WTC11 (cell line): ENCODE data around the gene CYP4F22. TPM values are rescaled to one million over a fixed set of nuclear protein-coding genes. Genes with fewer than 3 reads are reported as not detected.
A peak's percentile ranks its signal among the peaks of the same experiment; 100 is the strongest.

Source experiments
- ATAC-seq: fragments of 200-7000 bp; cut with Tn5 transposase; 2 replicates; pipeline ENCODE4 v1.10.0; 2021; ENCODE audit warnings: mild to moderate bottlenecking, moderate library complexity
- CTCF ChIA-PET: fragments of 300-600 bp; sonication (Branson Sonifier 250); formaldehyde crosslinking; loops from one replicate; lab custom pipeline; 2021; ENCODE audit warnings: antibody characterized with exemption; lab: Charles Lee
- POLR2A ChIA-PET: fragments of 350-600 bp; sonication (Branson Sonifier 250); formaldehyde crosslinking; loops from one replicate; lab custom pipeline; 2021; ENCODE audit warnings: antibody characterized with exemption; lab: Charles Lee
- DNase-seq: peaks from one replicate; pipeline ENCODE4 v3.0.0; 2021; ENCODE audit warnings: low spot score
- H3K27ac Mint-ChIP-seq: 2 replicates; pipeline ENCODE4 v1.8.0; 2021; ENCODE audit warnings: mixed read lengths
- H3K27me3 Mint-ChIP-seq: 2 replicates; pipeline ENCODE4 v1.8.0; 2021; ENCODE audit warnings: low read depth, mild to moderate bottlenecking, moderate library complexity, mixed read lengths
- H3K36me3 Mint-ChIP-seq: 2 replicates; pipeline ENCODE4 v1.8.0; 2021; ENCODE audit warnings: mixed read lengths
- H3K4me1 Mint-ChIP-seq: 2 replicates; pipeline ENCODE4 v1.8.0; 2022; ENCODE audit warnings: mixed read lengths
- H3K4me3 Mint-ChIP-seq: 2 replicates; pipeline ENCODE4 v1.8.0; 2021; ENCODE audit warnings: mild to moderate bottlenecking, moderate library complexity, mixed read lengths
- H3K9me3 Mint-ChIP-seq: 2 replicates; pipeline ENCODE4 v1.8.0; 2021; ENCODE audit warnings: mixed read lengths
- ATF1 ChIP-seq: sonication (generic); formaldehyde crosslinking; IDR thresholded peaks from 2 replicates; pipeline ENCODE4 v1.8.1; 2023; ENCODE audit warnings: mild to moderate bottlenecking, moderate library complexity, missing genetic modification reagents
- ATF6 ChIP-seq: sonication (generic); formaldehyde crosslinking; IDR thresholded peaks from 2 replicates; pipeline ENCODE4 v1.8.1; 2023; ENCODE audit warnings: mild to moderate bottlenecking, missing genetic modification reagents
- ETV6 ChIP-seq: sonication (generic); formaldehyde crosslinking; IDR thresholded peaks from 2 replicates; pipeline ENCODE4 v1.8.1; 2022; ENCODE audit warnings: mild to moderate bottlenecking, missing genetic modification reagents
- FOXK1 ChIP-seq: sonication (generic); formaldehyde crosslinking; IDR thresholded peaks from 2 replicates; pipeline ENCODE4 v1.8.0; 2022; ENCODE audit warnings: mild to moderate bottlenecking, moderate library complexity, missing genetic modification reagents
- GABPB1 ChIP-seq: sonication (generic); formaldehyde crosslinking; IDR thresholded peaks from 2 replicates; pipeline ENCODE4 v1.8.1; 2023; ENCODE audit warnings: mild to moderate bottlenecking, missing genetic modification reagents
- HMGA2 ChIP-seq: fragments of 250-450 bp; sonication (Bioruptor Pico); IDR thresholded peaks from 2 replicates; pipeline ENCODE4 v1.4.0; 2021; ENCODE audit warnings: mild to moderate bottlenecking, moderate library complexity
- KAT7 ChIP-seq: sonication (generic); formaldehyde crosslinking; IDR thresholded peaks from 2 replicates; pipeline ENCODE4 v1.8.1; 2023; ENCODE audit warnings: missing genetic modification reagents, mild to moderate bottlenecking, borderline replicate concordance
- NFE2L1 ChIP-seq: sonication (generic); formaldehyde crosslinking; IDR thresholded peaks from 2 replicates; pipeline ENCODE4 v1.8.1; 2023; ENCODE audit warnings: missing genetic modification reagents
- NR1H2 ChIP-seq: sonication (generic); formaldehyde crosslinking; IDR thresholded peaks from 2 replicates; pipeline ENCODE4 v1.9.0; 2021; ENCODE audit warnings: mild to moderate bottlenecking, moderate library complexity, missing genetic modification reagents
- OVOL2 ChIP-seq: fragments of 250-450 bp; sonication (Bioruptor Pico); IDR thresholded peaks from 2 replicates; pipeline ENCODE4 v1.9.0; 2021; ENCODE audit warnings: mild to moderate bottlenecking, borderline replicate concordance
- PRDM15 ChIP-seq: sonication (generic); formaldehyde crosslinking; IDR thresholded peaks from 2 replicates; pipeline ENCODE4 v1.8.0; 2022; ENCODE audit warnings: missing genetic modification reagents
- PREB ChIP-seq: sonication (generic); formaldehyde crosslinking; IDR thresholded peaks from 2 replicates; pipeline ENCODE4 v1.8.1; 2022; ENCODE audit warnings: mild to moderate bottlenecking, missing genetic modification reagents, moderate library complexity, borderline replicate concordance
- SOX15 ChIP-seq: fragments of 250-450 bp; sonication (Bioruptor Pico); IDR thresholded peaks from 2 replicates; pipeline ENCODE4 v1.9.0; 2021; ENCODE audit warnings: mild to moderate bottlenecking
- TCF7 ChIP-seq: sonication (generic); formaldehyde crosslinking; IDR thresholded peaks from 2 replicates; pipeline ENCODE4 v1.8.0; 2022; ENCODE audit warnings: mild to moderate bottlenecking, low read depth, missing genetic modification reagents, moderate library complexity
- ZBTB43 ChIP-seq: sonication (generic); formaldehyde crosslinking; IDR thresholded peaks from 2 replicates; pipeline ENCODE4 v1.8.1; 2023; ENCODE audit warnings: mild to moderate bottlenecking, missing genetic modification reagents
- ZNF121 ChIP-seq: sonication (generic); formaldehyde crosslinking; IDR thresholded peaks from 2 replicates; pipeline ENCODE4 v1.8.0; 2023; ENCODE audit warnings: missing genetic modification reagents
- ZNF416 ChIP-seq: fragments of 250-450 bp; sonication (Bioruptor Pico); IDR thresholded peaks from 2 replicates; pipeline ENCODE4 v1.9.0; 2021; ENCODE audit warnings: mild to moderate bottlenecking, inconsistent platforms
- ZNF425 ChIP-seq: fragments of 250-450 bp; sonication (Bioruptor Pico); conservative IDR thresholded peaks from 2 replicates; pipeline ENCODE4 v1.9.0; 2021; ENCODE audit warnings: mild to moderate bottlenecking
- ZSCAN18 ChIP-seq: fragments of 250-450 bp; sonication (Bioruptor Pico); IDR thresholded peaks from 2 replicates; pipeline ENCODE4 v2.1.2; 2022; ENCODE audit warnings: mild to moderate bottlenecking, moderate library complexity
- total RNA-seq: library from RNA; stranded (reverse); gene quantifications from 3 replicates; pipeline ENCODE4 v1.2.3, GENCODE V29; 2021

The CYP4F22 gene
- total RNA-seq, 1 experiment from 2014 or later: 1.2 TPM

- no peak for TF ChIP-seq PRDM15
- no peak for TF ChIP-seq PREB (CRISPR knock-in tag)
- TF ChIP-seq NR1H2 (CRISPR knock-in tag): no peak
Observed at GRCh38 chr19:15550929-15551292, 42.6 kb downstream of the CYP4F22 start (continued).

- TF ChIP-seq NFE2L1 (CRISPR knock-in tag) (no peak), SOX15 (CRISPR knock-in tag) (no peak), FOXK1 (no peak)
- no peaks in the 10 kb centered on the region for H3K36me3 Mint-ChIP-seq
- H3K4me3 Mint-ChIP-seq: peak overlapping the region; percentile 65
- ChIA-PET CTCF (interaction anchor here (0.5 to 3.5 kb wide), 22 partner anchors 9 to 635 kb away, joined by 3 to 36 read pairs (median 4); partner anchors contain the start of gene AKAP8L), POLR2A (interaction anchor here (0.5 to 1.2 kb wide), 2 partner anchors 13 to 172 kb away, joined by 3 to 4 read pairs; partner anchors contain the start of gene AKAP8)
- peaks cover 61% of the 10 kb centered on the region for H3K27me3 Mint-ChIP-seq
- no peak overlapping the region for H3K27ac Mint-ChIP-seq
- H3K9me3 Mint-ChIP-seq: 0 out of 2 replicates have a peak, but pooled peaks cover 4% of the 10 kb centered on the region
- DNase-seq (peak; percentile 95), ATAC-seq (peak; percentile 73)
- peaks cover 4% of the 10 kb centered on the region for H3K4me1 Mint-ChIP-seq
Observed at GRCh38 chr19:15551293-15552004, 43.1 kb downstream of the CYP4F22 start.

- H3K4me1 Mint-ChIP-seq: peaks cover 6% of the 10 kb centered on the region
- peaks cover 51% of the 10 kb centered on the region for H3K27me3 Mint-ChIP-seq
- no peaks in the 10 kb centered on the region for H3K36me3 Mint-ChIP-seq
- no peak overlapping the region for H3K27ac Mint-ChIP-seq
- 0 out of 2 replicates have a peak, but pooled peaks cover 3% of the 10 kb centered on the region for H3K9me3 Mint-ChIP-seq
- no peak for DNase-seq
- POLR2A ChIA-PET: interaction anchor here (0.7 to 3.1 kb wide), 4 partner anchors 103 to 136 kb away, joined by 3 to 10 read pairs (median 8); partner anchors contain the start of gene AKAP8L
- no peak for ATAC-seq
- CTCF ChIA-PET: interaction anchor here (0.8 to 2.9 kb wide), 13 partner anchors 75 to 454 kb away, joined by 3 to 128 read pairs (median 7); partner anchors contain the start of genes AKAP8L, EPHX3 and PGLYRP2
- no peak overlapping the region for H3K4me3 Mint-ChIP-seq
- TF ChIP-seq ATF6 (CRISPR knock-in tag): no peak
- no peak for TF ChIP-seq OVOL2 (CRISPR knock-in tag)
- no peak for TF ChIP-seq ZNF121 (CRISPR knock-in tag)
- no peak for TF ChIP-seq KAT7 (CRISPR knock-in tag)
- TF ChIP-seq ATF1: no peak
- TF ChIP-seq ZSCAN18 (CRISPR knock-in tag): no peak
- no peak for TF ChIP-seq ZBTB43
- no peak for TF ChIP-seq GABPB1
- TF ChIP-seq PREB (CRISPR knock-in tag): no peak
- no peak for TF ChIP-seq ETV6
- TF ChIP-seq NFE2L1 (CRISPR knock-in tag): no peak
- no peak for TF ChIP-seq ZNF425 (CRISPR knock-in tag)
- TF ChIP-seq ZNF416 (CRISPR knock-in tag): no peak
- no peak for TF ChIP-seq TCF7
- TF ChIP-seq HMGA2 (CRISPR knock-in tag): no peak
Observed at GRCh38 chr19:15555021-15555420, 46.7 kb downstream of the CYP4F22 start.
